Spinal cord (tissue), 10 donors: Measurements from ENCODE around the gene NME9. TPM values are rescaled to one million over a fixed set of nuclear protein-coding genes. Genes with fewer than 3 reads are reported as not detected.
A peak's percentile ranks its signal among the peaks of the same experiment; 100 is the strongest.

Experiments
- DNase-seq, 6 donors: peaks; one replicate each; pipeline versions ENCODE4 v3.0.0 to v3.0.0-alpha.2; 2013 to 2015; ENCODE audit warnings: low spot score in 6 of 6, low read depth in 4 of 6
- H3K27ac ChIP-seq: one replicate; pipeline ENCODE4 v1.5.1; 2013; ENCODE audit warnings: low read depth, low read length, control low read depth
- H3K27me3 ChIP-seq: one replicate; pipeline ENCODE4 v1.6.1; 2013; ENCODE audit warnings: low read length; ENCODE audit not compliant: control insufficient read depth, insufficient read depth
- H3K36me3 ChIP-seq: one replicate; pipeline ENCODE4 v1.6.1; 2013; ENCODE audit warnings: low read length; ENCODE audit not compliant: control insufficient read depth, insufficient read depth
- H3K4me1 ChIP-seq: one replicate; pipeline ENCODE4 v1.6.1; 2013; ENCODE audit warnings: low read length; ENCODE audit not compliant: control insufficient read depth, insufficient read depth
- H3K4me3 ChIP-seq: one replicate; pipeline ENCODE4 v1.5.1; 2013; ENCODE audit warnings: low read depth, low read length, control low read depth
- H3K9me3 ChIP-seq: one replicate; pipeline ENCODE4 v1.6.1; 2013; ENCODE audit warnings: low read length; ENCODE audit not compliant: control insufficient read depth, insufficient read depth
- WGBS: methylation state at CpG from one replicate; pipeline ENCODE4 v1.1.5; 2013; ENCODE audit warnings: missing lambda C conversion rate; ENCODE audit not compliant: insufficient coverage; 5-methylcytosine and 5-hydroxymethylcytosine counted together
- polyA plus RNA-seq, 2 donors: library from polyadenylated mRNA; unstranded; fragments of 120-200 nt; gene quantifications; one replicate each; pipeline ENCODE4 v1.2.1, GENCODE V29; 2013; ENCODE audit not compliant: insufficient read length in 2 of 2
- total RNA-seq, 2 donors: library from RNA; depleted of rRNA in 1 of 2; stranded (reverse); fragments of 120-200 nt in 1 of 2; fragments of >200 nt in 1 of 2; gene quantifications; one replicate each; pipeline versions ENCODE4 v1.2.3 to v1.2.4, GENCODE V29; 2013 to 2014
- donor health status: healthy.

Gene NME9
- total and polyA plus RNA-seq, 4 donors, result 5.6 to 9.6 (median 8.3) TPM

DNA sequence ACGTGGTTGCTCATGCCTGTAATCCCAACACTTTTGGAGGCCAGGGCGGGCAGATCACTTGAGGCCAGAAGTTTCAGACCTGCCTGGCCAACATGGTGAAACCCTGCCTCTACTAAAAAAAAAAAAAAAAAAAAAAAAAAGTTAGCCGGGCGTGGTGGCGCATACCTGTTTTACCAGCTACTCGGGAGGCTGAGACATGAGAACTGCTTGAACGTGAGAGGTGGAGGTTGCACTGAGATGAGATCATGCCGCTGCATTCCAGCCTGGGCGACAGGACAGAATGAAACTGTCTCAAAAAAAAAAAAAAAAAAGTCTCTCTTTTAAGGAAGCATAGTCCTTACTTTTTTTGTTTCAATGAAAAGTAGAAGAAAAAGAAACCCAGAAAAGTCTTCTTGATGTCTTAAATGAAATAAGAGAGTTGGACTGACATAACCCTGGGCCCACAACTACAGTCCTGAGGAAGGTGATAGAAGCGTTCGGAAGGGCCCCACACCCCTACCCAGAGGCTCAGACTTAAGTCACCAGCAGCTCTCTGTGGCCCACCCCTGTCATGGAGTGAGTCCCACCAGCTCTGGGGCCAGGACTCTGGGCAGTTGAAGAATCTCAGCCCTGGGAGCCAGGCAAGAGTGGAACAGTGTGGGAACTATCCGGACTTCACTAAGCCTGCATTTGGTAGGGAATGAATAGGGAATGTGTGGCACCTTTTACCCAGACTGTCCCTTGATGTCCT is 2.6 kb downstream of the NME9 start:
- 95% methylated on average over 6 of the region's 12 CpGs for WGBS
- DNase-seq, result no peak

DNA sequence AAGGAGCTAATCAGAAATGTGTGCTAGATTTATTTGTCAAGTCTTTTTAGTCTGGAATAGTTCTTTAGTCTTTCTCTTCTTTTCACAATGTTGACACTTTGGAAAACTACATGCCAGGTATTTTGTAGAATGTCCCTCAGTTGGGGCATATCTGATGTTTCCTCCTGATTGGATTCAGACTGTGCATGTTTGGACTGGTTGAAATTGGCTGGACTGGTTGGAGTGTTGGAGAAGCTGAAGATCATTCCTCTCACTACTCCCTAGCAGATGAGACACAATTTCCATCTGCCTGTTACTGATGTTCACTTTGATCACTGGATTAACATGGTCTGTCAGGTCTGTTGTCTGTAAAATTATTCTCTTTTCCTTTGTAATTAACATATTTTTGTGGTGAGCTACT is 3.7 kb downstream of the NME9 start:
- Histone ChIP-seq H3K9me3 (no peaks in the 10 kb centered on the region), H3K36me3 (no peaks in the 10 kb centered on the region), H3K27me3 (no peaks in the 10 kb centered on the region), H3K4me1 (peaks cover 9% of the 10 kb centered on the region), H3K27ac (no peak overlapping the region), H3K4me3 (no peak overlapping the region)
- DNase-seq, result no peak

More for the DNA sequence above, 2.6 kb downstream of the NME9 start:
- Histone ChIP-seq H3K36me3 (no peaks in the 10 kb centered on the region), H3K27ac (no peak overlapping the region), H3K4me1 (peaks cover 9% of the 10 kb centered on the region), H3K4me3 (no peak overlapping the region), H3K9me3 (no peaks in the 10 kb centered on the region), H3K27me3 (no peaks in the 10 kb centered on the region)

- H3K36me3 ChIP-seq, result no peaks in the 10 kb centered on the region
- 57% methylated on average over 3 of the region's 4 CpGs for WGBS
- no peaks in the 10 kb centered on the region for H3K9me3 ChIP-seq
- no peak overlapping the region for H3K27ac ChIP-seq
- H3K4me1 ChIP-seq, result peaks cover under 1% of the 10 kb centered on the region
- H3K27me3 ChIP-seq, result no peaks in the 10 kb centered on the region
- H3K4me3 ChIP-seq, result no peak overlapping the region
- DNase-seq, result peak in 1 of 6 donors; percentile 49
These were observed 5.7 kb downstream of the NME9 start for GRCh38 chr3:138323971-138324370.

GRCh38 chr3:138317687-138318086 is 12.0 kb downstream of the NME9 start:
- no peaks in the 10 kb centered on the region for H3K36me3 ChIP-seq
- H3K9me3 ChIP-seq, result no peaks in the 10 kb centered on the region
- H3K4me1 ChIP-seq, result no peaks in the 10 kb centered on the region
- no CpG with 5 or more reads among the region's 1 CpG for WGBS
- H3K27me3 ChIP-seq, result no peaks in the 10 kb centered on the region
- no peak overlapping the region for H3K4me3 ChIP-seq
- DNase-seq, result no peak
- H3K27ac ChIP-seq, result no peak overlapping the region

DNA sequence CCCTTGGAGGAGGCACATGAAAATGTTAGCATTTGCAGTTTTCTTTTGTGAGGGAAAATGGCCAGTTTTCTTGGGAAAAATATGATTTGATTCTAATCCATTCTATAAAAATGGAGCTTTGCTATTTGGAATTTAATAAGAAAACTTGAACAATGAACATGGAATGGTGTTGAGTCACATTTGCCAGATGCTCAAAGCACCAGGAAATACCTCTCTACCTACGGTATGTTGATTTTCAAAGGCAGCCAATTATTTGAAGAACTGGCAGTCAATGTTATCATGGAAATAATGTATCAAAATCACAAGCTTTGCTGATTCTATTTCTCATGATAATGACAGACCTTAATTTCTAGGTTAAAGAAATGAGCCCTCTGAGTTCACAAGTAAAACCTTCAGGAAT is 14.9 kb downstream of the NME9 start:
- no peak overlapping the region for H3K4me3 ChIP-seq
- no peaks in the 10 kb centered on the region for H3K9me3 ChIP-seq
- WGBS, result no CpG with 5 or more reads among the region's 1 CpG
- no peaks in the 10 kb centered on the region for H3K4me1 ChIP-seq
- H3K36me3 ChIP-seq, result no peaks in the 10 kb centered on the region
- no peak for DNase-seq
- no peak overlapping the region for H3K27ac ChIP-seq
- H3K27me3 ChIP-seq, result no peaks in the 10 kb centered on the region

GRCh38 chr3:138310494-138310893 is 19.2 kb downstream of the NME9 start:
- no peak for DNase-seq
- no peak overlapping the region for H3K27ac ChIP-seq
- WGBS, result no CpG with 5 or more reads among the region's 4 CpGs
- peaks cover 2% of the 10 kb centered on the region for H3K9me3 ChIP-seq
- no peaks in the 10 kb centered on the region for H3K27me3 ChIP-seq
- H3K36me3 ChIP-seq, result peaks cover 5% of the 10 kb centered on the region
- H3K4me3 ChIP-seq, result no peak overlapping the region
- H3K4me1 ChIP-seq, result no peaks in the 10 kb centered on the region

GRCh38 chr3:138308783-138309182 is 20.9 kb downstream of the NME9 start:
- H3K36me3 ChIP-seq, result peaks cover 14% of the 10 kb centered on the region
- no peak overlapping the region for H3K27ac ChIP-seq
- no peaks in the 10 kb centered on the region for H3K4me1 ChIP-seq
- no peak overlapping the region for H3K4me3 ChIP-seq
- DNase-seq, result no peak
- peaks cover 2% of the 10 kb centered on the region for H3K9me3 ChIP-seq
- no peaks in the 10 kb centered on the region for H3K27me3 ChIP-seq

GRCh38 chr3:138307899-138308298 is 21.8 kb downstream of the NME9 start:
- H3K36me3 ChIP-seq, result peaks cover 14% of the 10 kb centered on the region
- H3K27ac ChIP-seq, result no peak overlapping the region
- H3K4me1 ChIP-seq, result no peaks in the 10 kb centered on the region
- 93% methylated on average over 4 of the region's 5 CpGs for WGBS
- peaks cover 2% of the 10 kb centered on the region for H3K9me3 ChIP-seq
- no peak for DNase-seq
- H3K4me3 ChIP-seq, result no peak overlapping the region
- H3K27me3 ChIP-seq, result no peaks in the 10 kb centered on the region

GRCh38 chr3:138303474-138303873 is 26.2 kb downstream of the NME9 start:
- H3K9me3 ChIP-seq, result no peaks in the 10 kb centered on the region
- H3K36me3 ChIP-seq, result peaks cover 26% of the 10 kb centered on the region
- no peaks in the 10 kb centered on the region for H3K27me3 ChIP-seq
- no peaks in the 10 kb centered on the region for H3K4me1 ChIP-seq
- no peak overlapping the region for H3K4me3 ChIP-seq
- 74% methylated on average over 2 of the region's 6 CpGs for WGBS
- no peak overlapping the region for H3K27ac ChIP-seq
- DNase-seq, result no peak

GRCh38 chr3:138300647-138301046 is 29.0 kb downstream of the NME9 start:
- no peaks in the 10 kb centered on the region for H3K27me3 ChIP-seq
- peak in 2 of 6 donors; percentile 3 to 93 for DNase-seq

More at GRCh38 chr3:138300647-138301046, 29.0 kb downstream of the NME9 start:
- Histone ChIP-seq H3K9me3 (no peaks in the 10 kb centered on the region), H3K27ac (no peak overlapping the region), H3K4me1 (no peaks in the 10 kb centered on the region), H3K4me3 (no peak overlapping the region), H3K36me3 (peaks cover 27% of the 10 kb centered on the region)
- WGBS, result 81% methylated on average over 1 of the region's 2 CpGs
